ENCODE results near the gene VEGFA.

The VEGFA gene

GRCh38 chr6:43728586-43728985 lies 41.4 kb upstream of the VEGFA start:
- TF ChIP-seq POLR2AphosphoS5 (IDR thresholded peaks at IDR 0.05; ENCODE audit: low read depth, low read length) (no peak), TAF1 (IDR thresholded peaks at IDR 0.05; ENCODE audit: low read depth, low read length) (no peak), PAX5 (IDR thresholded peaks at IDR 0.05; ENCODE audit: insufficient read depth, low read length, severe bottlenecking) (no peak), POU2F2 (IDR thresholded peaks at IDR 0.05; ENCODE audit: low read depth, low read length) (no peak), SPI1 (IDR thresholded peaks at IDR 0.05; ENCODE audit: low read depth, low read length) (no peak), POLR2A (IDR thresholded peaks at IDR 0.05; ENCODE audit: low read depth, low read length) (no peak)
- DNase-seq (ENCODE audit: insufficient read length, low spot score) (no peak), FAIRE-seq (no peak)

- DNase-seq (ENCODE audit: insufficient read length, low spot score) (no peak), FAIRE-seq (no peak)
- TF ChIP-seq PAX5 (IDR thresholded peaks at IDR 0.05; ENCODE audit: insufficient read depth, low read length, severe bottlenecking) (no peak), POU2F2 (IDR thresholded peaks at IDR 0.05; ENCODE audit: low read depth, low read length) (no peak)
Observed at GRCh38 chr6:43729537-43729936, 40.5 kb upstream of the VEGFA start.

GRCh38 chr6:43730634-43731033 lies 39.4 kb upstream of the VEGFA start:
- DNase-seq (ENCODE audit: insufficient read length, low spot score) (no peak), FAIRE-seq (no peak)
- TF ChIP-seq SPI1 (IDR thresholded peaks at IDR 0.05; ENCODE audit: low read depth, low read length) (no peak), PAX5 (IDR thresholded peaks at IDR 0.05; ENCODE audit: insufficient read depth, low read length, severe bottlenecking) (no peak), POU2F2 (IDR thresholded peaks at IDR 0.05; ENCODE audit: low read depth, low read length) (no peak), POLR2AphosphoS5 (IDR thresholded peaks at IDR 0.05; ENCODE audit: low read depth, low read length) (no peak), POLR2A (IDR thresholded peaks at IDR 0.05; ENCODE audit: low read depth, low read length) (no peak), TAF1 (IDR thresholded peaks at IDR 0.05; ENCODE audit: low read depth, low read length) (no peak)

- FAIRE-seq (no peak), DNase-seq (ENCODE audit: insufficient read length, low spot score) (no peak)
- TF ChIP-seq TAF1 (IDR thresholded peaks at IDR 0.05; ENCODE audit: low read depth, low read length) (no peak), SPI1 (IDR thresholded peaks at IDR 0.05; ENCODE audit: low read depth, low read length) (no peak), PAX5 (IDR thresholded peaks at IDR 0.05; ENCODE audit: insufficient read depth, low read length, severe bottlenecking) (no peak), POLR2A (IDR thresholded peaks at IDR 0.05; ENCODE audit: low read depth, low read length) (no peak), POU2F2 (IDR thresholded peaks at IDR 0.05; ENCODE audit: low read depth, low read length) (no peak), POLR2AphosphoS5 (IDR thresholded peaks at IDR 0.05; ENCODE audit: low read depth, low read length) (no peak)
Observed at GRCh38 chr6:43733471-43734293, 36.3 kb upstream of the VEGFA start.

- FAIRE-seq = no peak
- no peak for DNase-seq (ENCODE audit: insufficient read length, low spot score)
- no peak for TF ChIP-seq POU2F2 (IDR thresholded peaks at IDR 0.05; ENCODE audit: low read depth, low read length)
- no peak for TF ChIP-seq TAF1 (IDR thresholded peaks at IDR 0.05; ENCODE audit: low read depth, low read length)
- no peak for TF ChIP-seq POLR2A (IDR thresholded peaks at IDR 0.05; ENCODE audit: low read depth, low read length)
- TF ChIP-seq SPI1 (IDR thresholded peaks at IDR 0.05; ENCODE audit: low read depth, low read length) = no peak
- no peak for TF ChIP-seq PAX5 (IDR thresholded peaks at IDR 0.05; ENCODE audit: insufficient read depth, low read length, severe bottlenecking)
- TF ChIP-seq POLR2AphosphoS5 (IDR thresholded peaks at IDR 0.05; ENCODE audit: low read depth, low read length) = no peak
Observed at GRCh38 chr6:43734294-43734665, 35.7 kb upstream of the VEGFA start.

GRCh38 chr6:43735642-43736199 lies 34.3 kb upstream of the VEGFA start:
- TF ChIP-seq PAX5 (IDR thresholded peaks at IDR 0.05; ENCODE audit: insufficient read depth, low read length, severe bottlenecking) (no peak), TAF1 (IDR thresholded peaks at IDR 0.05; ENCODE audit: low read depth, low read length) (no peak), POU2F2 (IDR thresholded peaks at IDR 0.05; ENCODE audit: low read depth, low read length) (no peak), SPI1 (IDR thresholded peaks at IDR 0.05; ENCODE audit: low read depth, low read length) (no peak), POLR2A (IDR thresholded peaks at IDR 0.05; ENCODE audit: low read depth, low read length) (no peak), POLR2AphosphoS5 (IDR thresholded peaks at IDR 0.05; ENCODE audit: low read depth, low read length) (no peak)
- no peak for DNase-seq (ENCODE audit: insufficient read length, low spot score)
- no peak for FAIRE-seq

- no peak for TF ChIP-seq PAX5 (IDR thresholded peaks at IDR 0.05; ENCODE audit: insufficient read depth, low read length, severe bottlenecking)
- FAIRE-seq (no peak), DNase-seq (ENCODE audit: insufficient read length, low spot score) (no peak)
Observed at GRCh38 chr6:43736211-43736786, 33.7 kb upstream of the VEGFA start.

GRCh38 chr6:43736844-43737243 lies 33.2 kb upstream of the VEGFA start:
- no peak for DNase-seq (ENCODE audit: insufficient read length, low spot score)
- no peak for TF ChIP-seq POU2F2 (IDR thresholded peaks at IDR 0.05; ENCODE audit: low read depth, low read length)
- TF ChIP-seq TAF1 (IDR thresholded peaks at IDR 0.05; ENCODE audit: low read depth, low read length) = no peak
- no peak for TF ChIP-seq POLR2AphosphoS5 (IDR thresholded peaks at IDR 0.05; ENCODE audit: low read depth, low read length)
- no peak for TF ChIP-seq SPI1 (IDR thresholded peaks at IDR 0.05; ENCODE audit: low read depth, low read length)
- no peak for TF ChIP-seq PAX5 (IDR thresholded peaks at IDR 0.05; ENCODE audit: insufficient read depth, low read length, severe bottlenecking)
- TF ChIP-seq POLR2A (IDR thresholded peaks at IDR 0.05; ENCODE audit: low read depth, low read length) = no peak
- no peak for FAIRE-seq

- FAIRE-seq = no peak
Observed at GRCh38 chr6:43737272-43738081, 32.5 kb upstream of the VEGFA start.

More at GRCh38 chr6:43737272-43738081, 32.5 kb upstream of the VEGFA start:
- no peak for TF ChIP-seq POU2F2 (IDR thresholded peaks at IDR 0.05; ENCODE audit: low read depth, low read length)
- TF ChIP-seq POLR2A (IDR thresholded peaks at IDR 0.05; ENCODE audit: low read depth, low read length) = no peak
- TF ChIP-seq POLR2AphosphoS5 (IDR thresholded peaks at IDR 0.05; ENCODE audit: low read depth, low read length) = no peak
- TF ChIP-seq SPI1 (IDR thresholded peaks at IDR 0.05; ENCODE audit: low read depth, low read length) = no peak
- no peak for TF ChIP-seq PAX5 (IDR thresholded peaks at IDR 0.05; ENCODE audit: insufficient read depth, low read length, severe bottlenecking)
- no peak for TF ChIP-seq TAF1 (IDR thresholded peaks at IDR 0.05; ENCODE audit: low read depth, low read length)
- no peak for DNase-seq (ENCODE audit: insufficient read length, low spot score)

All from GM12891 (cell line).